HG02970 (cell line): ENCODE measurements around the gene RAP1GAP.

Experiments
- ATAC-seq: cut with Tn5 transposase; IDR thresholded peaks from one replicate; pipeline ENCODE4 v1.9.1; 2021; ENCODE audit warnings: mild to moderate bottlenecking, moderate library complexity, moderate number of reproducible peaks; ENCODE audit not compliant: unreplicated experiment, low FRiP score

The RAP1GAP gene

DNA sequence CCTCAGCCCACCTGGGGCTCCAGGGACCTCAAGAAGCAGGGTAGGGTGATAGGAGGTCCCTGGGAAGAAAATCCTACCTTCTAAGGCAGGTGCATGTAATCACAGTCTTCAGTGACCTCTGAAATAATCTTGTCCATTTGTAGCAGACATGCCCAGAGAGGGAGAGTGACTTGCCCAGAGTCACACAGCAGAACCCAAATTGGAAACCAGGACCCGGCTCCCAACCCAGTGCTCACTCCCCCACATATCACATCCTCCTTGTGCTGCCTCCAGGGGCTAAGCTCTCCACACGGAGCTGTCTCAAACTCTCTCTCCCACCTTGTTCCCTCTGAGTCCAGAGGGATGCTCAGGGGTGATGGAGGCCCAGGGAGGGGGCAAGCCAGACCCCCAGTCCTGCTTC lies 72.5 kb downstream of the RAP1GAP start:
- ATAC-seq = no peak

DNA sequence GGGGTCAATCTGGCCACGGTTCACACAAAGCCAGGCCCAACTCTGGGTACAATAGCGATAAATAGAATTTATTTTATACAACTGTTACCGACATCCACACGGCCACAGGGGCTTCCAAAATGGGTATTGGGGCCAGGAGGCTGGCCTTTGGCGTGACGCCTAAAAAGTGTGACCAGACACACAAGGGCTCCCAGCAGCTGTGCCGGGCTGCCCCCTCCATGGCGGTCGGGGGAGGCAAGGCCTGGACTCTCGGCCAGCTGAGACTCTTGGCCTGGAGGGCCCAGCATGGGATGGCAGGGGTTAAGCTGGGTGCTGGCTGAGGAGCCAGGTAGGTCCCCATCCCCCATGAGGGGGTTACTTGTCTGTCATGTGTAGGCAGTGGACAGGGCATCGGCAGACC lies 73.0 kb downstream of the RAP1GAP start:
- no peak for ATAC-seq

DNA sequence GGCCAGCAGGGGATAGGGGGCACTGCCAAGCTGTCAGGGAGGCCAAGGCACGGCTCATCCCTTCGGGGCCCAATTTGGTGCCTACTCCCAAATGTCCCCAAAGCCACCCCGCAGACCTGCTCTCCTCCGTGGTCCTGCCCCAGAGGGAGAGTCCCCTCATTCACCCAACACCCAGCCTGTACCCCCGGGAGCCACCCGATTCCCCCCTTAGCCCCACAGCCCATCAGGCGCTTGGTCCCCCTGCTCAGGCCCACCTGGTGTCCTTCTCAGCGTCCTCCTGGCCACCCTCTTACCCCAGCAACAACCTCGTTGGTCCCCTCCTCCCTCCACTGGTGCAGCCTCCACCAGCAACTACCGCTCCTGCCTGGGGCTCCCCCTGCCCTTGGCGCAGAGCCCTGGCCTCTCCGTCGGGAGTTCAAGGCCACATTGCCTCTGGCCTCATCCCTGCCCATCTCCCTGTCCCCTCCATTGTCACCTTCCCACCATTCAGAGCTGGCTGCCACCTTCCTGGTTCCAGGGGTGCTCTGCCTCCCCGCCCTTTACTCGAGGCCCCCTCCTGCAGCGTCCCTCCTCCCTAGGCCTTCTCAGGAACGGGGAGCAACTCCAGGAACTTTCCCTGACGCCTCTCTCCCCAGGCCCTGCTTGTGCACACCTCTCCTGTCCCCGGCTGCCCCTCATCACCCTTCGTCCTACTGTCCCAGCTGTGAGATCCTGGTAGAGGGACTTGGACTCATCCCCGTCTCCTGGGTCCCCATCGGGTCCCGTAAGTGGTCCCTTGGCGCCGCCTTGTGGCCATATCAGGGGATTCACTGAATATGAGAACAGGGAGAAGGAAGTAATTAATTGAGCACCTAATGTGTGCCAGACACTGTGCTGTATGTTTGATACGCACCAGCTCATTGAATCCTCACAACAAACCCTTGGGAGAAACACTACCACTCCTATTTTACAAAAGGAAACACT lies 73.9 kb downstream of the RAP1GAP start:
- no peak for ATAC-seq

DNA sequence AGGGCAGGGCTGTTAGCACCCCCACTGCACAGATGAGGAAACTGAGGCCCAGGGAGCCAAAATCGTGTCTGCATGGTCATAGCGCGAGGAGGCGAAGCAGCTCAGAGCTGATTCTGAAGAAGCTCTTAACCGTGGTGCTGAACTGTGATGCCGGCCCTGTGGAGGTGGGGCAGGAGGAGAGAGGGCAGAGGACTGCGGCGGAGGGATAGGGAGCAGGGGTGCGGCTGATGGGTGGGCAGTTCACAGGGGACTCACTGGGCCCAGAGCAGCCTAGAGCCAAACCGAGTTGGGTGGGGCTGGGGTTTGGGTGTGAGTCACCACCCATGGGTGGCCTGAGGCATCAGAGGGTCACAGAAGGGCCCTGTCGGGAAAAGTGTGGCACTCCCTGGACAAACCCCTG lies 74.7 kb downstream of the RAP1GAP start:
- ATAC-seq = no peak

DNA sequence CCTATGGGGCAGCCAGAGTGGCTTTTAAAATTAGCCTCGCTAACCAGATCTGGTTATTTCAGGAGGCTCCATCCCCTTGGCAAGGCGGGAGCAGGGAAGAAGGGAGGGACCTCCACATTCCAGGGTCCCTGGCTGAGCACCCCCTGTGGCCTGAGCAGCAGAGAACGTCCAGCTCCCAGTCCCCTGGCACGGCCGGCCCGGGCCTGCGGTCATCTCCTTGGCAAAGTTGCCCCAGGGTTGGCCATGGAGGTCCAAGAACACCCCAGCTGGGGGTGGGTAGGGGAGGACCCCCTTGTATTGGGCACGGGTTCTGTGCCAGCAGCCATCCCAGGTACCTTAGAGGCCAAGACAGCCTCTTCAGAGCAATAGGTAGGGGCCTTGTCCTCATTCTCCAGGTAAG lies 75.9 kb downstream of the RAP1GAP start:
- no peak for ATAC-seq

DNA sequence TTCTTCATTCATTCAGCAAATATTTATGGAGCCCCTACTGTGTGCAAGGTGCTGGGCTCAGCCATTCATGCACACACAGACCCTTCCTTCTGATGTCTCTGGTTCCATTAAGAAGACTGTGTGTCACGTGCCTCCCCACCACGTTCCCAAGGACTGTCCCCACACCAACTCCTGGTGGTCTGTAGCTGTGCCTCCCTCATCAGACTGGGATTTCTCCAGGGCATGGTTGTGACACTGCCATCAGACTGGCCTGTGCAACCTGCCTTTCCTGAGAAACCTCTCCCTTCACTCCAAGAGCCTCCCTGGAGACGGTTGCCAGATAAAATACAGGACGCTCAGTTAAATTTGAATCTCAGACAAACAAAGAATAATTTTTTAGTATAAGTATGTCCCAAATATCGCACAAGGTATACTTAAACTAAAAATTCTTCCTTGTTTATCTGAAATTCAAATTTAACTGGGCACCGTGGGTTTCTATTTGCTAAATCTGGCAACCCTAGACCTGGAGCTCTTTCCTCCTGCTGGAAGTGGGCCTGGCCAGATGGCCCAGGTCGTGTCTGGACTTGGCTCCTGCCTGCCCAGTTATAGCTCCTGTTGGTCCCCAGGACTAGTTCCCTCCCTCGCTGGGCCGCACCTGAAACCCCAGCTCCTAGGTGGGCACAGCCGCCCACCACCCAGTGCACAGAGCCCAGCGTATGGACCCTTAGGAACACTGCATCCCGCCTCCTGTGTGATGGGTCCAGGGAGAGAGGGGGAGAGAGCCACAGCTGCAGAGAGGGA lies 76.9 kb downstream of the RAP1GAP start:
- no peak for ATAC-seq

DNA sequence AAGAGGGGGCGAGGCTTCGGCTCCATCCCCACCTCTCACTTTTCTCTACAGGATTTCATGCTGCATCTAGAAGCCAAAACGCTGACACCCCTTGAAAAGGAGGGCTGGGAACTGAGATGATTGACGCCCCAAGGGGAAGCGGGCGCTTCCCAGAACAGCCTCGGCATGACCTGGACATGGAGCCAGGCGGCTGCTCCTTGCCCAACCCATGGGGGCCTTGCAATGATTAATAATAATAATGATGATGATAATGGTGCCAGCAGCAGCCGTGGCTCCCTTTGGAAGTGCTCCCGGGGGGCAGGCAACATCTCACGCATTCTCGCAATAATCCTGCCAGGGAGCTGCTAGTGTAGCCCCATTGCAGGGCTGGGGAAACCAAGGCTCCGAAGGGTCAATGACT lies 78.2 kb downstream of the RAP1GAP start:
- no peak for ATAC-seq

DNA sequence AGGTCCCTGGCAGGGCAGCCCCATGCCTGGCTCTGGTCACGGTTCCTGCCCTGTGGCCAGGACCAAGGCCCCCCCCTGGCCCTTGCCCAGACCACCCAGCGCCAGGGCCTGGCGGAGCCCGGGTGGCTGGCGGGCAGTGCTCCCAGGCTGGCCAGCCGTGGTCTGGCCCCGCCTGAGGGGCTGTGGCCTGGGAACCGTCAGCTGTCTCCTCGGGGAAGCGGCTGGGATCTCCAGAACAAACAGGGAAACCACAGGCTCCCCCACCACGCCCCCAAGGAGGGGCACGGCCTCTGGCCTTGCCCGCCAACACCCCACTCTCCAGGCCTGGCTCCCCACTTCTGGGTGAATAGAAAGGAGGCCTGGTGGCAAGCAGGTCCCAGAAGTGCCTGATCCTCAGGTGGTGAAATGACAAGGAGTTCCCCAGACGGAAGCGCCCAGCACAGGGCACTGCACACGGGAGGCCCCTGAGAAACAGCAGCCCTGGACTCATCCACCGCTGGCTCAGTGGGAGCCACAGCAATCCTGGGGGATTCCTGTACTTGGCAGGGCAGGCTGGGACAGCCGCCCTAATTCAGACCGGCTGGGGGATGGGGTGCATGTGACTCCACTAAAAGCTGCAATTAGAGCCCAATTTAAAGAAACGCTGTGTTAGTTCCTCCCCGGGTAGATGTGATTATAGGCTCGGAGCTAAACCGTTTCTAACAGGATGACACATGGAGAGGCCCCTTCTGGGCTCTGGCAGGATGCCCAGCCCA lies 78.9 kb downstream of the RAP1GAP start:
- ATAC-seq = no peak

DNA sequence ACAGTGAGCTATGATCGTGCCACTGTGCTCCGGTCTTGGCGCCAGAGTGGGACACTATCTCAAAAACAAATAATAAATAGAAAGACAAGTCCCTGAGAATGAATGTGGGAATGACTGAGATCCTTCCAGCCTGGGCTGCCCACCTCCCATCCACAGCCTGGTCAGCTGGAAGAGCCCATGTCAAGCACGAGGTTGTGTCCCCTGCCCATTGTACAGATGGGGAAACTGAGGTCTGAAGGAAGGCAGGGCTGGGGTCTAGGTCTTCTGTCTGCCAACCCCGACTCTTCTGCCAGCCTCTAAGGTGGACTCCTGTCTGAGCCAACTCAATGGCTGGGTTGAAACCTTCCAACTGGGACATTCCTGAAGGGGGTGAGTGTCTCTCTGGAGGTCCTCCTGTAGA lies 79.5 kb downstream of the RAP1GAP start:
- ATAC-seq = no peak

DNA sequence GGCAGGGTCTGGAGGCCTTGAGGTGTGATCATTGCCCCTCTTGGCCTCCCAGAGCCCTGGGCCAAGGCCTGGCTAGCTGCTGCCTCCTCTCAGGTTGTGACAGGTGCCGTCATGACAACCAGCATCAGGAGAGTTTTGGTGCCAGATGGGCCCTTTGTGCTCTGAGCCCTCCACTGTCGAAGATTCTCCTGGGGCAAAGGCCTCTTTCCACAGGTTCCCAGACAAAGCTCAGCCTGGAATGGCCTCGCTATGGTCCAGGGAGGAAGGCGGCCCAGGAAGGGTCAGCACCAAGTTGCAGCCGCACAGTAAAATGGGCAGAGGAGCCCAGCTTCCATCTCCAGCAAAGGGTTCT lies 81.6 kb downstream of the RAP1GAP start:
- no peak for ATAC-seq

DNA sequence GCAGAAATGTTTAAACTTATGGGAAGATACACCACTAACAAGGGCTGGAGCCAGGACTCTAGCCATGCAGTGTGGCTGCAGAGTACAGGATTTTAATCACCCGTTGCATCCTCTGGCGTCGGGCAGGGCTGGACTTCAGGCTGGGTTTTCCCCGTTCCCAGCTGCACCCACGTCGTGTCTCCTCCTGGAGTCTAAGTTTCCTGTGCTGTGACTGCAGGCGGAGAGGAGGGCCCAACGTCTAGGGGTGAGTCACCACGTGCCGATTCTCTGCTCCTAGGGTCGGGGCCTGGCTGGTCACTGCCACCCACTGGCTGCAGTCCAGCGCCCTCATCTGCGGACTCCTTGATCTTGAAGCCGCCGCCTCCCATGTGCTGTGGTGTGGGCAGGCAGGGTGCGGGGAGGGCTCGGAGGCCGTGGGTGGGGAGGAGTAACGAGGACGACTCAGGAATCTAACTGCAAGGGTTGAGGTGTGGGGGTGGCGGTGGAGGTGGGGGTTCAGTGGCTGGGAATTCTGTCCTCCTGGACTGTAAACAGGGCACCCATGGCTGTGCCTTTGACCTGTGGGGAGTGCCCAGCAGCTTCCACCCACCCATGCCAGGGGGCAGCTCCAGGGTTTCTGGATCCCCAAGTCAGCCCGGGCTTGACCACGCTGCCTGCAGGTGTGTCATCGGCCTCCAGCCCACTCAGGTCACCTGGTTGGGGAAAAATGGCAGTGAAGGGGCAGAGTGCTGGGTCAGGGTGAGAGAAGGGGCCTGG lies 82.1 kb downstream of the RAP1GAP start:
- ATAC-seq = no peak

DNA sequence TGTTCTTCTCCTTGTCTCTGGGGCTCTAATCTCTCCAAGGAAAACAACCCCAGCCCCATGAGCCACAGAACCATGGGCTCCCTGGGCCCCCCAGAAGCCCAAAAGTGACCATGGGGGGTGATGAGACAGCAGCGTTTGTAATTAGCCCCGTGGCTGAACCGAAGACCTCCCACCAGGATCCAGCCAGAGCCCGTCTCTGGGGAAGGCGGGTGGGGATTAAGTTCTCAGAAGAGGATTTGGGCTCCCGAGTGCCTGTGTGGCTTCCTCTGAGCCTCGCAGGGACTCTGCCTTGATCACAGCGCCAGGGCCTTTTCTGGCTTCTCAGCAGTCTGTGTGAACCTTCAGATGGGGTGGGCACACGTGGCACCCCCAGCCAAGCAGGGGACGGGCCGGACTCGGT lies 82.9 kb downstream of the RAP1GAP start:
- ATAC-seq = no peak

DNA sequence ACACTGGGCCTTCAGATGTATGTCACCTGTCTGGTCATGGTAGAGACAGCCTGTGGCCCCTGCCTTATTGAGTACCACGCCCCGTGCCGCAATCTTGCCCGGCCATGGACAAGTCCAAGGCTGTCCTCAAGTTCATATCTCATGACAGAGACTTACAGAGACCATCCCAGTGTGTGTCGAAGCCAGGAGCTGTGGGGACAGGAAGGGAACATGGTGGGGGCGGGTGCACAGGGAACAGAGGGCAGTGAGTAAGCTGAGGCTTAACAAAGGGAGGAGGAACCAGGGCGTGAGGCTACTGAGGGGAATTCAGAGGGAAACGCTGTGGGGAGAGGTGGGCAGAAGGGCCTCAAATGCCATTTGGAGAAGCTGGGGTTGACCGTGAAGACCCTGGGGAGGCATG lies 84.1 kb downstream of the RAP1GAP start:
- no peak for ATAC-seq

DNA sequence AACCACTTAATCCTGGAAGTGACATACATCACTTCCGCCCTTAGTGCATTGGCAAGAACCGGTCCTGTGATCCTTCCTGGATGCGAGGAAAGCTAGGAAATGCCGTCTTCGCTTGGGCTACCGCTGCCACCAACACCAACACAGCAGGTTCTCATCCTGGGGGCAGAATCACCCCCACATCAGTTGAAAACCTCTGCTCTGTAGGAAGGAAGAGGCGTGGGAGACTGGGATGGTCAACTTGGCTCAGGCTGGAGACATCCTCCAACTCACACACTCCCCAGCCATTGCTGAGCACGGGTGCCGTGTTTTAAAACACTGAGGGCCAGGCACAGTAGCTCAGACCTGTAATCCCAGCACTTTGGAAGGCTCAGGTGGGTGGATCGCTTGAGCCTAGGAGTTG lies 85.1 kb downstream of the RAP1GAP start:
- ATAC-seq = no peak

DNA sequence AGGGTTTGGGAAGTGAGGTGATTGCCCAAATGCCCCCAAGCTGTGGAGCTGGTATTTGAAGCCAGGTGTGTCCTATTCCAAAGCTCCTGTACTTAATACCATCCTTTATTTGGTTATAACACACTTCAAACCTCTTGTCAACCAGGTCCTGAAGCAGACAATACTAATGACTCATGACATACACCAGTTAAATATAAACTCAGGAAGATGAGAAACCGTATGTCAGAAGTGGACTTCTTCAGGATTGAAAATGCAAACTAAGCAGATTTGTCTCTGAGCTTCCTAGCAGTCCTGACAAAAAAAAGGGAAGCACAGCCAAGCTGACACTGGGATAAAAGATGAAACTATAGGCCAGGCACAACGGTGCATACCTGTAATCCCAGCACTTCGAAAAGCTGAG lies 89.4 kb downstream of the RAP1GAP start:
- ATAC-seq = no peak

DNA sequence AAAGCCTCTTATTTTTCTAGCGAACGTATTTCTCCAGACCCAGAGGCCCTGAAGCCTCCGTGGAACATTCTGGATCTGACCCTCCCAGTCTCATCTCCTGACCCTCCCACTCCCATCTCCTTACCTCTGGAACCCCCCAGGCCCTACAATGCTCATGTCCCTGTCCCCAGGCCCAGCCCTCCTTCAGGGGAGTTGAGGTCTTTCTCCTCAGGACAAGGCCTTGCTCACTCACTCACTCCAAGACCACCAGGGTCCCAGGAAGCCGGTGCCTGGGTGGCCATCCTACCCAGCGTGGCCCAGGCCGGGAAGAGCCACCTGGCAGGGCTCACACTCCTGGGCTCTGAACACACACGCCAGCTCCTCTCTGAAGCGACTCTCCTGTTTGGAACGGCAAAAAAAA lies 91.2 kb downstream of the RAP1GAP start:
- no peak for ATAC-seq

DNA sequence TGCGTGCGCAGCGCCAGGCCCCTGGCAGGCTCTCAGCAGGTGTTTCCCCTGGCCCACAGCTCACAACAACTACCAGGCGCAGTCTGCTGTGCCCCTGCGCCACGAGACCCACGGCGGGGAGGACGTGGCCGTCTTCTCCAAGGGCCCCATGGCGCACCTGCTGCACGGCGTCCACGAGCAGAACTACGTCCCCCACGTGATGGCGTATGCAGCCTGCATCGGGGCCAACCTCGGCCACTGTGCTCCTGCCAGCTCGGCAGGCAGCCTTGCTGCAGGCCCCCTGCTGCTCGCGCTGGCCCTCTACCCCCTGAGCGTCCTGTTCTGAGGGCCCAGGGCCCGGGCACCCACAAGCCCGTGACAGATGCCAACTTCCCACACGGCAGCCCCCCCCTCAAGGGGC lies 91.8 kb downstream of the RAP1GAP start:
- ATAC-seq = no peak

DNA sequence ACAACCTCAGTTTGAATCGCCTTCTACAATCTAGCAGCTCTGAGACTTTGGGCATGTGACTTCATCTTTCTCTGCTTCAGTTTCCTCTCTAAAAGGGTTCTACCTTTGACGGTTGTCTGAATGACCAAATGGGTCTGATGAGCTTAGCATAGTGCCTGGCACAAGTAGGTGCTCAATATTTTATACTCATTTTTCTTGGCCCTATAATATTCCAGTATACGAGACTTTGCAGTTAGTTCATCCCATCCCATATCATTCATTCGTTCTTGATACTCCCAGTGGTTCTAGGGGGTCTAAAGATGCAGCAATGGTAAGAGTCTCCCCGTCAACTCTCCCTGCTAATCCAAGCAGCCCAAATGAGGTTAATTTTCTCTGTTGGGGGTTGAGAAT lies 92.4 kb downstream of the RAP1GAP start:
- ATAC-seq = no peak

DNA sequence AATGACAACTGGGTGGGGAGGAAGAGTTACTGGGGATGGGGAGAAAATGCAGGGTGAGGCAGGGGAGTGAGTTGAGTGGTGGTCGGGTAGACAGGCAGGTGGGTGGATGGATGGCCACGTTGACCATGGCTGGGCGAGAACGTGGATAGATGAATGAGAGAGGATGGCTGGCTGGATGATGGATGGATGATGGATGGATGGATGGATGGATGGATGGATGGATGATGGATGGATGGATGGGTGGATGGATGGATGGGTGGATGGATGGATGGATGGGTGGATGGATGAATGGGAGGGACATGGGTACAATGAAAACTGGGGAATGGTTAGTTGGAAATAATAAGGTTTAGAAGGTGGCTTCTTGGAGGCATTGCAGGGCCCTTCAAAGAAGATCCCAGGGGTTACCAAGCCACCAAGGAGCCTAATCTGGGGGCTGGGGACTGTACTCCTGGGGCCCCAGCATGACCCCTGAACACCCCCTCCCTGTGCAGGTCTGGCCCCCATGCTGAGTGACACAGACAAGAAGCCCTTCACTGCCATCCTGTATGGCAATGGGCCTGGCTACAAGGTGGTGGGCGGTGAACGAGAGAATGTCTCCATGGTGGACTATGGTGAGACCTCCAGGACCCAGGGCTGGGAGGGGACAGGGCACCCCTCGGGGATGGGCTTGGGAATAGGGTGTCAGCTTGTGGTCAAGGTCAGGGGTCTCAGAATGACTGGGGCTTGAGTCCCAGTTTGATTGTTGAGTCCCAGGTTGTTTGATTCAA lies 92.9 kb downstream of the RAP1GAP start:
- ATAC-seq = no peak
